G401 (cell line): ENCODE results near the gene TRAPPC8. TPM values are rescaled to one million over a fixed set of nuclear protein-coding genes. Genes with fewer than 3 reads are reported as not detected.
A peak's percentile ranks its signal among the peaks of the same experiment; 100 is the strongest.
"Not testable (repeated sequence)": the region's sequence is repeated elsewhere in the genome, so short reads cannot be mapped to it uniquely, and the experiment has no call there.

Source experiments
- DNase-seq: peaks from one replicate; pipeline ENCODE4 v3.0.0-alpha.2; 2015; ENCODE audit warnings: low spot score
- in situ Hi-C: cut with HindIII; loops from 2 replicates; pipeline ENCODE4 v1.10.0; 2016; ENCODE audit warnings: low sequenced_read_pairs, mixed read lengths
- total RNA-seq: library from RNA; depleted of rRNA; stranded (reverse); fragments of >200 nt; shearing (Covaris generic); gene quantifications from 2 replicates; pipeline ENCODE4 v1.2.3, GENCODE V29; 2014

The TRAPPC8 gene
- total RNA-seq, 1 experiment from 2014 or later = 65.8 TPM

- in situ Hi-C loops = no loop called here
- no peak for DNase-seq
These were observed 65.0 kb downstream of the TRAPPC8 start for GRCh38 chr18:31877900-31878299.

- in situ Hi-C loops = no loop called here
- DNase-seq = no peak
These were observed 66.2 kb downstream of the TRAPPC8 start for GRCh38 chr18:31876707-31877106.

GRCh38 chr18:31875301-31875700, 67.6 kb downstream of the TRAPPC8 start:
- in situ Hi-C loops = no loop called here
- no peak for DNase-seq

GRCh38 chr18:31863103-31863502, 79.8 kb downstream of the TRAPPC8 start:
- in situ Hi-C loops = no loop called here
- no peak for DNase-seq

DNA sequence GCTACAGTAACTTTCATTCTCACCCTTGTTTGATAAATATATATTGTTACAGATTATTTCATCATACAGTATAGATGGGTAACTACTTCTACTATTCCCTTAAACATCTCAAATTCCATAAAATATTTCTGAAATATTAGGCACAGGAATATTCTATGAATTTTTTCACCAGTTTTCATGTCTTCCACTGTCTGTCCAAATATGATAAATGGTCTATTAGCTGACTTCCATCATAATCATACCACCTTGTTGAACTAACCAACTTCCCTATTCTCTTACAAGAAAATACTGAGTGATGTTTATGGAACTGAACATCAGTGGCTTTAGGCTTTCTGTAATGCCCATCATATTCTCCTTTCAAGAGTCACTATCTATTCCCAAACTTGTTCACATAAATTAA, 82.4 kb downstream of the TRAPPC8 start:
- in situ Hi-C loops = no loop called here
- DNase-seq = no peak

DNA sequence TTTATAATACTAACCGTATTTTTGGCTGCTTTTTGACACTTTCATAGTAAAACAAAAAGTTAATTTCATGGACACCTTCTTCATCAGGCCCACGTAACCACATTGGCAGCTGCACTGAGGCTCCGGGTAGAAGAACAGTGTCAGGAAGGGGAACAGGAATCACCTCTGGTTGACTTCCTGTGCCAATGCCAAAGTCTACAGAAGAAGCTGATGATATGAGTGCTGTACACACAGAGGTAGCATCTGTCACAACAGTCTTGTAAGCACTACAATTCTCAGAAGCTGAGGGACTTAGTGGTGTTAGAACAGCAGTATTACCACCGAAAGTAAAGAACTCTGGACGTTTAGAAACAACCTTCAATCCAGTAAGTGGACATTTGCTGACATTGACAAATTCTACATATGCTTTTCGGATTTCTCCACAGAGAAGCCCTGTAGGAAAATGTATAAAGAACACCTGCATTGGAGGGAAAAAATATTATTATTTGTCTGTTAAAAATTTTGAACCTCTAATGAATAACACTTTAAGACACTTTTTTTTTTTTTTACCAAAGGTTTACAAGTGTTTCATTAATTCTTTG, 85.3 kb downstream of the TRAPPC8 start:
- in situ Hi-C loops = no loop called here
- DNase-seq = no peak

DNA sequence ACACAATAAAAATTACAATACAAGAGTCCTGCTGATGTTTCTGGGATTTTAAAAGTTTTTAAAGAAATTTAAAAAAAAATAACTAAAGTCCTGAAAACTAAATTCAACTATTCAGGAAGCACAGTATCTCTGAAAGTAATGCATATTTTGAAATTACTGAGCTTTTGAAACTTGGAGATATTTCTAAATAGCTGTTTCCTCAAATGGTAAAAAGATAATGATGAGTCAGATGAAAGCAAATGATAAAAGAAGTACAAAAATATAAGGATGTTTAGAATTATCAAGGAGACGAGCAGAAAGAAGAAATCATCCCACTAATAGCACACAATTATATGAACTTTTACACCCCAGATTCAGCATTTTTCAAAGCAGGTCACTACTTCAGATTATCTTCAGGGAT, 92.1 kb downstream of the TRAPPC8 start:
- in situ Hi-C loops = no loop called here
- no peak for DNase-seq

DNA sequence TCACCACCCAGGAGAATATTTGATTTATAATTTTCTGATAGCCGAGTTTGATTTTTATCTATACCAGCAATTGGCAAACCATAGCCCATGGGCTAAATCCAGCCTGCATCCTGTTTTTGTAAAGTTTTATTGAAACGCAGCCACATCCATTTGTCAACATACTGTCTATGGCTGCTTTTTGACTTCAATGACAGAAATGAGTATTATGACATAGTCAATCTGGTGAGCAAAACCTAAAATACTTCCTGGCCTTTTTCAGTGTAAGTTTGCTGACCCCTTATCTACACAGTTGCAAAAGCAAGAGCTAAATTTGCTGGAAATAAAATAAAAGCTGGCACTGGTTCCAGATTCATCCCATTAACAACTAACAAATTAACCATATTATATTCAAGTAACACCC, 102.4 kb downstream of the TRAPPC8 start:
- in situ Hi-C loops = no loop called here
- DNase-seq = no peak

GRCh38 chr18:31837879-31838278, 105.0 kb downstream of the TRAPPC8 start:
- DNase-seq = no peak
- in situ Hi-C loops = no loop called here

DNA sequence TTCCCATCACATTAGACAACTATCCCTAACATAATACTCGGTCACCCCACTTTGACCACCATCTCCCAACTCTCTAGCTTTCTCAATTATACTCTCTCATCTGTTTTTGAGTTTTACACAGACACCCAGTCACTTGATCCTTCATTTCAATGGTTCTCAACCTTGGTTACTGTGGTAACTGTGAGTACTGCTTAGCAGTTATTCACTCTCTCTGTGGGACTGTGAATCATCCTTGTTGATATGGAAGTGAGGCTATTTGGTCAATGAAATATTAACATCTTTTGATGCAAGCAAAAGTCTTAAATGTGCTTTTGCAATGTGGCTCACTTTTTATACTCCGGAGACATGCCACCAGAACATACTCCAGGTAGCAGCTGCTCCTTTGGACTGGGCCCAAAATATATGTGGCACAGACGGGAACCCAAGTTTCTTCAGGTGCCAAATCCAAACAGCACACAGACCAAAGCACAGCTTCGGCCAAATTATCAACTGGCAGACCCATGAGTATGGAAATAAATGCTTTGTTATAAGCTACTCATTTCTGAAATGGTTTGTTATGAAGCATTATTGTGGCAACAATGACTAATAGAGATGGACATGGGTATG, 107.3 kb downstream of the TRAPPC8 start:
- in situ Hi-C loops = no loop called here
- peak; percentile 86 for DNase-seq

DNA sequence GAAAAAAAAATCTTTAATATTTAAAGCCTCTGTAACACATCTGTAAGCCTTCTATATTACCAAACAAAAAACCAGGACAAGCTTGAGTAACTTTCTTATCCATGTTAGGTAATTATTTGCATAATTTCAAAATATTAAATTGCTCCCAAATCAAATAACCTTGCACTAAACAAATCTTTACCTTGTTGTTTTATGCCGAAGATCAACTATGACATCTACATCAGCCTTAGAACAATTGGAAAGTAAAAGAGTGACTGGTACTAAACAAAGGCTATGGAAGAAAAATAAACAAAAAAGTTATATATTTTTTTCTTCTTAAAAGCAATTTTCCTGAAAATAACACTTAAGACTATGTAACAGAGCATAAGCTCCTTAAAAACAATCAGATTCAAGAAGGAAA, 111.0 kb downstream of the TRAPPC8 start:
- DNase-seq = no peak
- in situ Hi-C loops = no loop called here

DNA sequence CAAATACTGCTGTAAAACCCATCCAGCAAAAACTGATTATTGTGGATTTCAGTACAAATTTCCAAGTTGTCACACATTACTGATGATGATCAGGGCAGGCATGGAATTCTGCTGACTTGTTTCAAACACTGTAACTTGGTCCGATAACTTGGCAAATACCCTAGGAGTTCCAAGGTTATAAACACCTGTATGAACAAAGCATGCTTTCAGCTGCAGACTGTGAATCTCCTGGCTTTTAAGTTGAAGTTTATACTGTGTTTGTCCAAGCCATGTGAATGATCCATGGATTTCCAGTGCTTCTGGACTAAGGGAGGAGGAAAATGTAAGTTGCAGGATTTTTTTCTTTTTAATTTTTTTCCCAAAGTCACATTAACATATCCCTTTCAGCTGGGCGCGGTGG, 112.2 kb downstream of the TRAPPC8 start:
- no peak for DNase-seq
- in situ Hi-C loops = no loop called here

- in situ Hi-C loops = no loop called here
These were observed 114.3 kb downstream of the TRAPPC8 start for GRCh38 chr18:31828613-31829012.

GRCh38 chr18:31826673-31827325, 116.1 kb downstream of the TRAPPC8 start:
- in situ Hi-C loops, DNase-seq: not testable (repeated sequence)

More at GRCh38 chr18:31828613-31829012, 114.3 kb downstream of the TRAPPC8 start:
- no peak for DNase-seq

DNA sequence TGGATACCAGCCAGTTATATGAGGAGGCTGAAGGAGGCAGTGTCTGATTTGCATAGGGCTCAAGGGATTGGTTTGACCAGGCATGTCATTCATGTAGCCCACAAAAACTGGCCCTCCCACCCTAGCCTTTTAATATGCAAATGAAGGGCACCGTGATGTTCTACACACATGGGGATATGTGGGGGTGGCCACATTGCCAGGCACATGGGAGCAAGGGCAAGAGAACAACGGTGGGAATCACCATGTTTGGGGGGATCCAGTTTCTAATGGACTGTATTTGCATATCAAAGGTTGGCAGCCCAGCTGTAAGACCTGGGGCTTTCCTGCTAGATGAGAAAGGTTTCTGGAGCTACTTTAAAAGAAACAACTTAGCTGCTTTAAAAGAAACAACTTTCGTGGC, 117.2 kb downstream of the TRAPPC8 start:
- no peak for DNase-seq
- in situ Hi-C loops = no loop called here

- in situ Hi-C loops = no loop called here
- DNase-seq = no peak
These were observed 121.3 kb downstream of the TRAPPC8 start for GRCh38 chr18:31821545-31822171.

- no peak for DNase-seq
- in situ Hi-C loops = no loop called here
These were observed 123.1 kb downstream of the TRAPPC8 start for GRCh38 chr18:31819925-31820229.

GRCh38 chr18:31819106-31819924, 123.6 kb downstream of the TRAPPC8 start:
- in situ Hi-C loops = no loop called here
- peak; percentile 50 for DNase-seq

DNA sequence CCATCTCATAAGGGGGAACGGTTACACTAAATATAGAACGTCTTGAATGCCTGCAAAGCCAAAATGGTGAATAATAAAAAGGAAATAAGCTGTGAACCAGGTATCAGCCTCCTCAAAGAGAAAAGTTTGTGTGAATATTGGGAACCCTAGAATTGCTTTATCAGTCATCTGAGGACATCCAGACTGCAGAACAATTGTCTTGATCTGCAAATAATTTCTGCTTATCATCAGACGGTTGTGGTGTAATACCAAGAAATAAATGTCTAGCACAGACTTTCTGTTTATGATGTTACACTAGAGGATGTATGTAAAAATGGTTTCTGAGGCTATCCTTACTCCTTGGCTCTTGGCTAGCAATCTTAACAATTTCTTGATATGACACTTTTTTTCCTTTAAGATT, 128.8 kb downstream of the TRAPPC8 start:
- in situ Hi-C loops = no loop called here
- no peak for DNase-seq
